GM12873 (cell line): Measurements from ENCODE around the gene COG4.

ENCODE experiments used
- CTCF ChIP-seq: IDR thresholded peaks from 2 replicates; pipeline ENCODE4 v1.5.1; 2012; ENCODE audit warnings: low read depth, mild to moderate bottlenecking, moderate library complexity, low read length, control low read depth; ENCODE audit not compliant: insufficient read depth; ENCODE audit errors: missing control alignments

Gene COG4

DNA sequence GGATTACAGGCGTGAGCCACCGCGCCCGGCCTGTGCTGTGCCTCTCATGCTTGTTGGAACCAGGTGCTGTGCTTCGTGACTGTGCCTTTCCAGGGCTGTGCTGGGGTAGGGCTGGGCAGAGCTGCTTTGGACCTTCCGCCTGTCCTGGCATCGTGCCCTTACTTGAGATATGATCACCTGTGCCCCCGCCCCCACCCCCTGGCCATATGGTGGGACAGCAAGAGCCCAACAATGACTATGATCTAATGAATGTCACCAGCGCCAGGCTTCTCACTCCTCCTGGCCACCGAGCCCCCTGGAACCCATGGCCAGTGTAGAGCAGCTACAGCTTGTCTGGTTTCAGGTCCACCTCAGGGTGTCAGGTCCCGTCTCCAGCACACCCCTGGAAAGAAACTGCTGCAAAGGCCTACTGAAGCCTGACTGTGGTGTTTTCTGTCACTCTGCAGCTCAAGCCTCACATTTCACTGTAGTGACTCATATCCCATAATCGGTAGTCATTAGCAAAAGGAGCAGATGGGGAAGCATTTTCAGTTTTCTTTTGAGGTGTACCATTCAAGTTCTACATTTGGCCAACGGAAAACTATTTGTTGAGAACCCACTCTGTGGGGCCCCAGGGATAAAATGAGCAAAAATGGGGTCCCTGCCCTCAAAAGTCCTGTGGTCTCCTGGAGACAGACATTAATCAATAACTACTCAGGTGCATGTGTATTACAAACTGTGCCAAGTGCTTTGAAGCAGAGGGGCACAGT lies 46.9 kb downstream of the COG4 start:
- TF ChIP-seq CTCF, result no peak

DNA sequence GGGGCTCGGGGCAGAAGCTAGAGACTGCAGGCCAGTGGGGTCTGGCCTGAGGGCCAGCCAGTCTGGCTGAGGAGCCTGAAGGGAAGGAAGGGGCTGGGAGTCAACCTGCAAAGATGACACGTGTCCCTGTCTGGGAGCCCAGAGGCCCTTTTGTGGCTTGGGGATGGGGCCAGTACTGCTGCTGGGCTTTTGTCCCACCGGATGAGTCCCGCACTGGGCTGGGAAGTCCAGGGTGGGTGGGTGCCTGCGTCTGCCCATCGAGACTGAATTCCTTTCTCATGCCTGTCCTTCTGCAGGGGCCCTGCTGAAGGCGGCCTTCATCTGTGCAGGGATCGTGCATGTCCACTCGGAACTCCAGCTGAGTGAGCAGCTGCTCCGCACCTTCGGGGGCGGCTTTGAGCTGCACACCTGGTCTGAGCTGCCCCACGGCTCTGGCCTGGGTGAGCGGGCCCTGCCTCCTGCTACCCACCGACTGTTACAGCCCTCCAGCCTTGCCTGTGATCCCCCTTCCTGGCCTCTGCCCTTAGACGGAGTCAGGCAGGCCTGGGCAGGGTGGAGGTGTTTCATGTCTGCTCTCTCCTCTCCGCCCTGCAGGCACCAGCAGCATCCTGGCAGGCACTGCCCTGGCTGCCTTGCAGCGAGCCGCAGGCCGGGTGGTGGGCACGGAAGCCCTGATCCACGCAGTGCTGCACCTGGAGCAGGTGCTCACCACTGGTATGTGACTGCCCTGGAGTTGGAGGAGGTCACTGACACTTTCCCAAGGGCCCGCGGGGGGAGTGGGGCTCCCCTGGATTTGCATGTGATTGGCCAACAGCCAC lies 48.1 kb downstream of the COG4 start:
- TF ChIP-seq CTCF, result no peak

DNA sequence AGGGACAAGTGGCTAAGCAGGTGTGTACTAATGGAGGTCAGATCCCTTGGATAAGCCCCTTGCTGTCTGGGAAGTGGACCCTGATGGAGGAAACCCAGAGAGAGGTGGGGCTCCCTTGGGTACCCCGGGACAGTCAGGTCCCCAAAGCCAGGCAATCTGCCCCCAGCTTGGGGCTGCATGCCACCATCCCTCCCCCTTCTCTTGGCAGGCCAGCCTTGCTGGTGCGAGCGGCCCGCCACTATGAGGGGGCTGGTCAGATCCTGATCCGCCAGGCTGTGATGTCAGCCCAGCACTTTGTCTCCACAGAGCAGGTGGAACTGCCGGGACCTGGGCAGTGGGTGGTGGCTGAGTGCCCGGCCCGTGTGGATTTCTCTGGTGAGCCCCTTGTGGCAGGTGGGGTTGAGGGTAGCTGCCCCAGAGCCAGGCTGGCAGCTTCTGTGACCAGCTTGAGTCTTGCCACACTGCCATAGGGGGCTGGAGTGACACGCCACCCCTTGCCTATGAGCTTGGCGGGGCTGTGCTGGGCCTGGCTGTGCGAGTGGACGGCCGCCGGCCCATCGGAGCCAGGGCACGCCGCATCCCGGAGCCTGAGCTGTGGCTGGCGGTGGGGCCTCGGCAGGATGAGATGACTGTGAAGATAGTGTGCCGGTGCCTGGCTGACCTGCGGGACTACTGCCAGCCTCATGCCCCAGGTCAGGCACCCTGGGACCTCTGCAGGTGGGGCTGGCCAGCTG lies 48.9 kb downstream of the COG4 start:
- TF ChIP-seq CTCF, result no peak

DNA sequence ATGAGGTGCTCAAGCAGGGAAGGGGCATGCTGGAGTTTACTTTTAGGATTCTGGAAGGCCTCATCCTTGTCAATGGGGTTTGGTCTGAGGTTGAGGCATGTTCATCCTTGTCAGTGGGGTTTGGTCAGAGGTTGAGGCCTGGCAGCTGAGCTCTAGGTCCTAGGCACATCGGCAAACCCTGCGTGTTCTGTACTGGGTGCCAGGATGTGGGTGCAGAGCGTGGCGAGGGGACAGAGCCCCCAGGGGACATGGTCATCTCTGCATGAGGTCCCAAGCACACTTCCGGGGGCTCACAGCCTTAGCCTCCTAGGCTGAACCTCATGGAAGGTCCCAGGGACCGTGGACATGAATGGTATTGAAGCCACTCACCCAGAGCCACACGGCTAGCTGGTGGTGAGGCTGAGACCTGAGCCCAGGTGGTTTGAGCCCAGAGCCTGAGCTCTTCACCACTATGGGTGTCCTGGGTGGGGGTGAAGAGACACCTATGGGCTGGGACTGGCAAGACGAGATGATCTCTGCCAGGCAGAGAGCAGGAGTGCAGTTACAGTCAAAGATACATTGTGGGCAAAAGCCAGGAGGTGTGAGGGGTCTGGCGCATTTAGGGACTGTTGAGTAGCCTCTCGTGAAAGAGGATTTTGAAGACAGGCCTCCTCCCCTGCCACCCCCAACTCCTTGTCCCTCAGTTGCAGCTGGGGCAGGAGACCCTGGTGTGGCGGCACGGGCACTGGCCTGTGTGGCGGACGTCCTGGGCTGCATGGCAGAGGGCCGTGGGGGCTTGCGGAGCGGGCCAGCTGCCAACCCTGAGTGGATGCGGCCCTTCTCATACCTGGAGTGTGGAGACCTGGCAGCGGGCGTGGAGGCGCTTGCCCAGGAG lies 49.7 kb downstream of the COG4 start:
- TF ChIP-seq CTCF, result peak; percentile 30

DNA sequence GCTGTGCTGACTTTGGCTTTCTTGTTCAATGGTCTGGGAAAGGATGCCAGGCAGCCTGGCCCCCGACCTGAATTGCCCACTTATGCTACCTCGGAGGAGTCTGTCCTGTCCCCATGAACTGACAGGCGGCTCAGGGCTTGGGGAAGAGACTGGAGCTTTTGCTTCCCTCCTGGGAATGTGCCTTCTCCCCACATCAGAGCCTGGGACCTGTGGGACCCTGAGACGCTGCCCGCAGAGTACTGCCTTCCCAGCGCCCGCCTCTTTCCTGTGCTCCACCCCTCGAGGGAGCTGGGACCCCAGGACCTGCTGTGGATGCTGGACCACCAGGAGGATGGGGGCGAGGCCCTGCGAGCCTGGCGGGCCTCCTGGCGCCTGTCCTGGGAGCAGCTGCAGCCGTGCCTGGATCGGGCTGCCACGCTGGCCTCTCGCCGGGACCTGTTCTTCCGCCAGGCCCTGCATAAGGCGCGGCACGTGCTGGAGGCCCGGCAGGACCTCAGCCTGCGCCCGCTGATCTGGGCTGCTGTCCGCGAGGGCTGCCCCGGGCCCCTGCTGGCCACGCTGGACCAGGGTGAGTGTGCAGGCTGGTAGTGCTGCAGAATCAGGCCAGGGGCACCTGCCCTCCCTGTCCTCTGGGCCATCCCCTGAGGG lies 50.4 kb downstream of the COG4 start:
- no peak for TF ChIP-seq CTCF

DNA sequence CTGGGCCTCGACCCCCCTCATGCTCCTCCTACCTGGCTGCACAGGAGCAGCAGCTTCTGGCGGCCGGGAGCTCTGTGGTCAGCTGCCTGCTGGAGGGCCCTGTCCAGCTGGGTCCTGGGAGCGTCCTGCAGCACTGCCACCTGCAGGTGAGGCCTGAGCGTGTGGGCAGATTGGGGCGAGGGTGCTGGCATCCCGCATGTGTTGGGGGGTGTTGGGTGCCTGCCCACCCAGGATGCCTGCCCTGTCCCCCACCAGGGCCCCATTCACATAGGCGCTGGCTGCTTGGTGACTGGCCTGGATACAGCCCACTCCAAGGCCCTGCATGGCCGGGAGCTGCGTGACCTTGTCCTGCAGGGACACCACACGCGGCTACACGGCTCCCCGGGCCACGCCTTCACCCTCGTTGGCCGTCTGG lies 52.4 kb downstream of the COG4 start:
- TF ChIP-seq CTCF, result no peak
